ENCODE measurements around the gene NPEPL1. TPM values are rescaled to one million over a fixed set of nuclear protein-coding genes. Genes with fewer than 3 reads are reported as not detected.
A peak's percentile ranks its signal among the peaks of the same experiment; 100 is the strongest.

The NPEPL1 gene
- total RNA-seq, 1 experiment from 2014 or later: 31.1 TPM

DNA sequence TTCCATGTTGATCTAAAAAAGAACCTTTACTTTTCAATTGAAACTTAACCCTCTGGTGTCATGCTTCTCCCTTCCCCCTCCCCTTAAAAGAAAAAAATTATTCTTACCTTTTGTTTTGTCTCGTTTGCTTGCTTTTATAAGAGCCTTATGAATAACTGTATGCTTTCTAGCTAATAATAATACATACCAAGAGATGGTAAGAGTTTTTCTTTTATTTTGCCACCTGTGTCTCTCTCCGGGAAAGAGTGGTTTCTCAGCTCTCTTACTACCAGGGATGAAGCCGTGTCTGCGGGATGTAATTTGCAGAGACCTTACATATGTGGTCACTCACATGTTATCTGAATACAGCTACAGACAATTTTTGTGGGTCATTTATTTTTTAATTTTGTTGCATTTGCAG, 33.8 kb upstream of the NPEPL1 start:
- no CpG with 5 or more reads among the region's 4 CpGs for WGBS (ENCODE audit: extremely low coverage, insufficient read length, low lambda C conversion rate)
- H2BK20ac ChIP-seq (ENCODE audit: low read depth, low read length, poor library complexity, severe bottlenecking): no peak overlapping the region
- H3K79me2 ChIP-seq (ENCODE audit: insufficient read depth, low read length): peaks cover 47% of the 10 kb centered on the region
- no peak overlapping the region for H2BK5ac ChIP-seq (ENCODE audit: insufficient read length, low read length)
- no peak overlapping the region for H4K8ac ChIP-seq (replicated peaks; ENCODE audit: insufficient read length, low read depth, low read length)
- H3K9ac ChIP-seq (ENCODE audit: extremely low read depth, insufficient read length, low read length): no peak overlapping the region
- no peak overlapping the region for H4K5ac ChIP-seq (ENCODE audit: insufficient read length, low read depth, low read length)
- no peaks in the 10 kb centered on the region for H3K27me3 ChIP-seq (ENCODE audit: insufficient read depth, low read length)
- TF ChIP-seq, protein P1, sequence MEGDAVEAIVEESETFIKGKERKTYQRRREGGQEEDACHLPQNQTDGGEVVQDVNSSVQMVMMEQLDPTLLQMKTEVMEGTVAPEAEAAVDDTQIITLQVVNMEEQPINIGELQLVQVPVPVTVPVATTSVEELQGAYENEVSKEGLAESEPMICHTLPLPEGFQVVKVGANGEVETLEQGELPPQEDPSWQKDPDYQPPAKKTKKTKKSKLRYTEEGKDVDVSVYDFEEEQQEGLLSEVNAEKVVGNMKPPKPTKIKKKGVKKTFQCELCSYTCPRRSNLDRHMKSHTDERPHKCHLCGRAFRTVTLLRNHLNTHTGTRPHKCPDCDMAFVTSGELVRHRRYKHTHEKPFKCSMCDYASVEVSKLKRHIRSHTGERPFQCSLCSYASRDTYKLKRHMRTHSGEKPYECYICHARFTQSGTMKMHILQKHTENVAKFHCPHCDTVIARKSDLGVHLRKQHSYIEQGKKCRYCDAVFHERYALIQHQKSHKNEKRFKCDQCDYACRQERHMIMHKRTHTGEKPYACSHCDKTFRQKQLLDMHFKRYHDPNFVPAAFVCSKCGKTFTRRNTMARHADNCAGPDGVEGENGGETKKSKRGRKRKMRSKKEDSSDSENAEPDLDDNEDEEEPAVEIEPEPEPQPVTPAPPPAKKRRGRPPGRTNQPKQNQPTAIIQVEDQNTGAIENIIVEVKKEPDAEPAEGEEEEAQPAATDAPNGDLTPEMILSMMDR (conservative IDR thresholded peaks at IDR 0.05): no peak
- no peak overlapping the region for H2BK15ac ChIP-seq (ENCODE audit: low read depth, low read length)
- no peak overlapping the region for H3K56ac ChIP-seq (ENCODE audit: insufficient read length, low read depth, low read length)
- peaks cover 10% of the 10 kb centered on the region; the same call in 1 of the 2 replicates for H3K4me1 ChIP-seq (ENCODE audit: insufficient read depth, low read length)
- Mint-ChIP-seq H3K4me3 (peak overlapping the region in 1 of 2 experiments; percentile 59; a peak in 4 of 5 replicates), H3K4me1 (peaks cover 72 to 79% of the 10 kb centered on the region in 2 experiments), H3K36me3 (ENCODE audit: insufficient read depth in 1 of 3, low read depth in 3 of 3) (peaks cover 1 to 30% (median 23%) of the 10 kb centered on the region in 3 experiments; a peak in 5 of 7 replicates), H3K9me3 (no peaks in the 10 kb centered on the region), H3K27me3 (ENCODE audit: low read depth) (no peaks in the 10 kb centered on the region), H3K27ac (peak overlapping the region; percentile 65 to 92 (median 74))
- H3K14ac ChIP-seq (ENCODE audit: insufficient read depth, low read length): no peak overlapping the region
- no peak overlapping the region for H2BK12ac ChIP-seq (ENCODE audit: insufficient read length, low read depth, low read length)
- H4K20me1 ChIP-seq (ENCODE audit: control insufficient read depth, insufficient read depth, insufficient read length): no peaks in the 10 kb centered on the region
- H3K4ac ChIP-seq (ENCODE audit: low read depth, low read length): no peak overlapping the region
- no peak overlapping the region for H4K91ac ChIP-seq (ENCODE audit: insufficient read length, low read depth, low read length)
- H2BK120ac ChIP-seq (ENCODE audit: low read depth, low read length, poor library complexity, severe bottlenecking): no peak overlapping the region
- DNase-seq: no peak
- no peak overlapping the region for H2AK5ac ChIP-seq (ENCODE audit: insufficient read length, low read length)
- H3K23ac ChIP-seq (ENCODE audit: insufficient read length, low read depth, low read length): no peak overlapping the region
- no peak overlapping the region for H3K4me2 ChIP-seq (ENCODE audit: insufficient read depth, insufficient read length, low read length)
- H3K23me2 ChIP-seq (ENCODE audit: insufficient read length, low read depth, low read length, poor library complexity, severe bottlenecking): no peaks in the 10 kb centered on the region
- no peak overlapping the region for H2AFZ ChIP-seq (ENCODE audit: low read length)
- H3K9me3 ChIP-seq (ENCODE audit: control insufficient read depth, low read depth, low read length): no peaks in the 10 kb centered on the region
- H3K27ac ChIP-seq (ENCODE audit: insufficient read length, low read depth, low read length): no peak overlapping the region
- H3T11ph ChIP-seq (ENCODE audit: low read length): no peak overlapping the region
- H3K18ac ChIP-seq (ENCODE audit: insufficient read length, low read depth, low read length): no peak overlapping the region
- no peaks in the 10 kb centered on the region for H3K79me1 ChIP-seq (ENCODE audit: insufficient read depth, low read depth, low read length, poor library complexity, severe bottlenecking)

Measured in H9 (cell line).